ENCODE results near the gene TMEM107.
A peak's percentile ranks its signal among the peaks of the same experiment; 100 is the strongest.

The TMEM107 gene

DNA sequence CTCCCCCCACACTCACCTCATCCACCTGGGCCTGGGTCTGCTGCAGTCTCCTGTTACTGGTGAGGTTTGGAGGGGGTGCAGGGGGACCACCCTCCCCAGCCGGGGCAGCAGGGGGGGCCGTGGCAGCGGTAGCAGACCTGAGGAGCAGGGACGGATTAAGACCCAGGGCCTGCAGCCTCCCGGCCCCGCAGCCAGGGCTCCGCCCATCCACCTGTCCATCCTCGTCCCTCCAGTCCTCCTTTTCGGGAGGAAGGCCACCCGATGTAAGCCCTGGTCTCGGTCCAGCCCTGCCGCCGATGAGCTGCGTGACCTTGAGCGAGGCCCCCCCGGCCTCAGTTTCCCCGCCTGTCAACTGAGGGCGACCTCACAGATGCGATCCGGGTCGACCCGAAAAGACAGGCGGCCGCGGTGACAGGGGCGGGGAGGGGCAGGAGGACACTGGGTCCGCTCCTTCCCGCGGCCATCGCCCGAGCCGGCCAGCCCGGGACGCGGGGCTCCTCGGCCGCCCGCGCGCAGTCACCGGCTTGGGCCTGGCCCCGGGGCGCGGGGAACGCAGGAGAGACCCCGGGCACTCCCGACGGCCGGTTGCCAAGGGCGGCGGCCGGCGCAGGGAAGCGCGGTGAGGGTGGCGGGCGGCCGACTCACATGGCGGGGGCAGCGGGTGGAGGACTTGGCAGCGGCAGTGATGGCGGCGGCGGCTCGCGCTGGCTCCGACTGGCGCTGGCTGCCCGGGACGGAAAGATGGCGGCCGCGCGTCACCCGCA, 13.8 kb downstream of the TMEM107 start, which contains the start of gene VAMP2:
VAMP2 (minus strand) TSS at position 716 of the 764 bp plus-strand sequence; CDS start at position 647, 69 bp downstream.
- DNase-seq (ENCODE audit: low spot score) = peak; percentile 92

GRCh38 chr17:8161289-8162232, 14.6 kb downstream of the TMEM107 start:
- DNase-seq (ENCODE audit: low spot score) = no peak

GRCh38 chr17:8160741-8161221, 15.4 kb downstream of the TMEM107 start:
- no peak for DNase-seq (ENCODE audit: low spot score)

DNA sequence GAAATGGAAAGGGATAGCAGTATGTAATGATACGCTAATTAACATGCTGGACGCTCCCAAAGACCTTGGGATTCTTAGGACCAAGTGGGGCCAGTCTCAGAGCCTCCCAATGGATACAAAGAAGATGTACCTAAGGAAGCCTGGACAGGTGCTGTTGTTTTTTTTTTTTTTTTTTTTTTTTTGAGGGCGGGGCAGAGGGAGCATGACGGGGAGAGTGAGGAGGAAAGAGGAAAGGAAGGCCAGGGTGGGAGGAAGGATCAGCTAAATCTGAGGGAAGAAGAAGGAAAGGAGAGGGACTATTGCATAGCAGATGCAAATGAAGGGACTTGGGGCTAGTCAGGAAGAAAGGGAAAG, 16.0 kb downstream of the TMEM107 start:
- DNase-seq (ENCODE audit: low spot score) = no peak

- DNase-seq (ENCODE audit: low spot score) = no peak
Measured at GRCh38 chr17:8159459-8160223, 16.5 kb downstream of the TMEM107 start.

DNA sequence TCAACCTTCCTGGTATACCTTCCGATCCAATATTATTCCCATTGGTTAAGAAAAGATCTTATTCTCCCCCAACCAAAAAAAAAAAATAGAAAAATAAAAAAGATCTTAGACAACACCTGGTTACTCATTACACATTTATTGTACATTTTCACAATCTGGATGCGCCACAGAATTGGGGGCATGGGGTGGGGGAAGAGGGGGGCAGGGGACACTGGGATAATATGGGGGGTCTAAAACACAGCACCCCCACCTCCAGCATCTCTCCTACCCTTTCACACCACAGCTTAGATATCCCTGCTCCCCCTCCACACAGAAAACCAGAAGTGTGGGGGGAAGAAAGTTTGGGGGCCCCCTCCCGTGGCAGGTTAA, 17.2 kb downstream of the TMEM107 start:
- DNase-seq (ENCODE audit: low spot score) = no peak

- DNase-seq (ENCODE audit: low spot score) = peak; percentile 93
Measured at GRCh38 chr17:8158267-8159031, 17.7 kb downstream of the TMEM107 start.

GRCh38 chr17:8156246-8156992, 19.8 kb downstream of the TMEM107 start:
- DNase-seq (ENCODE audit: low spot score) = peak; percentile 100

- no peak for DNase-seq (ENCODE audit: low spot score)
Measured at GRCh38 chr17:8155996-8156245, 20.3 kb downstream of the TMEM107 start.

DNA sequence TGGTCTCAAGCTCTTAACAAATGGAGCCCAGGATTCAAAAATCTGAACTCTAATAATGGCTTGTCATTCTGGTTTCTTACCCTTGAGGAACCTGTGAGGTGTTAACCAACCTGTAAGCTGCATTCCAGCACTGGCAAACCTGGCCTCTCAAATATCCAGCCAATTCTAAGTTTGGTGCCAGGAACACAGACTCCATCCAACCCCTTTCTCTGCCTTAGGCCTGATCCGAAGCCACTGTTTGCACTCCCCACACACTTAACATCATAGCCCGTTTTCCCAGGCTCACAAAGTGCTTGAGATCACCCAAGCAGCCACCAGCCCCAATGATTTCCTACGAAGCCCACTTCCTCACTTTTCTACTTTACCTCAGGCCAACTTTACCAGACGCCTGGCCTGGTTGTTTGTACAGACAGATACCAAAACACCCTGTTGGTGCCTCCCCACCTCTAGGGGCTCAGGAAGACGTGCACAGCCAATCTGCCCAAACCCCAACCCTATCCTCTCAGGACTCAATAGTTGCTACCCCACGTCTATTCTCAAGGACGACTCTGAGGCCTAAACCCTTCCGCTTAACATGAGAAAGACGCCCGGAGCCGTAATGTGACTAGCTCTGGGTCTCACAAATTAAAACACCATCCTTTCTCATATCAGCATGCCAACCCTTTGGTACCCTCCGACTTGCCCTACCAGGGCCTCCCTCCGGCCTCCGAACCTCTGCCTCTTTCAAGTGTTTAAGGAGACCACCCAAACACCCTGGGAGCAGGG, 20.8 kb downstream of the TMEM107 start:
- DNase-seq (ENCODE audit: low spot score) = no peak

DNA sequence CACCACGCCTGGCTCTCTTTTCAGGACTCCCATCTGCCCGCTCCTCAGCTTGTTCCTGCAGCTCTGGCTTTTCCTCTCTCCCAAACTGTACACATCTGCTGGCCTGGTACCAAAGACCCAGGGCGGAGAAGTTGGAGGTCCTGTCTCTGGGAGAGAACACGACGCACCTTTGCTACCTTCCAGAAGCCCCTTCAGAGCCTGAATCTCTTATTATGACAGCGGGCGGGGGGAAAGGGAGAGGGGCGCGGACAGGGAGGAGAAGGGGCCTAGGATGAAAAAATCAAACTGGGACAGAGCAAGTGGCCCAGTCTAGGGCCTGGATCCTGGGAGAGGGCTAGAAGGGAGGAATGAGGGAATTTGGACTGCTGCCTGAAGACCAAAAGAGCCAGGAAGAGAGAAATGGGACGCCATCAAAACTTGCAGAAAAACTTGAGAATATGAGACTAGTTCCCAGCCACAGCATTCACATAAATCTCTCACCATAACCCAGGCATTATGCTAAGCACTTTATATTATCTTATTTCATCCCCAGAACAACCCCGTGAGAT, 21.5 kb downstream of the TMEM107 start:
- DNase-seq (ENCODE audit: low spot score) = no peak

DNA sequence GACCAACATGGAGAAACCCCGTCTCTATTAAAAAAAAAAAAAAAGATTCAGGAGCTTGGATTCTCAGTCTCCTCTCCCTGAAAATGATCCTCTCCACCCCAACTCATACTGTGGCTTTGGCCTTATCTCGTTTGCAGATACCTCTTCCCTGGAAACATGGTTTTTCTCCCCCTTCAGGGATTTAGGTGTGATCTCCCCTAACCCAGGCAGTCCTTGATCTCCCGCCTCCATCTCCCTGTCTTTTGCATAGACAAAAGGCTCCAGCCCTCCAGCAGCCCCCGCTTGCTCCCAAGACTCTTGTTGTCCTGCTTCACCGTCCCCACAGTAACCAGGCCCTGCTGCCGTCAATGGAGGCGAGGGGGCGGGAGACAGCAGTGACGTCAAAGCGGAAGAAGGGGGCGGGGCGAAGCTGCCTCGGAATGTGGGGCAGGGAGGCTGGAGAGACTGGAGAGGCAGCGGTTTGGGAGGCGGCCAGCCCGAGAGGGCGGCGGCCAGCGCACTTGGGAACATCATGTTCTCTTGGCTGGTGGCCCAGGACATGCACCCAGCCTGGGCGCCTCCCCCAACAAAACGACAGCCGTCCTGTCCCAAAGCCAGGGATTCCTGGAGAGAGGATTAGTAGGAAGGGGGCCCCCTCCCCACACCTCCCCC, 22.1 kb downstream of the TMEM107 start:
- peak; percentile 99 for DNase-seq (ENCODE audit: low spot score)

DNA sequence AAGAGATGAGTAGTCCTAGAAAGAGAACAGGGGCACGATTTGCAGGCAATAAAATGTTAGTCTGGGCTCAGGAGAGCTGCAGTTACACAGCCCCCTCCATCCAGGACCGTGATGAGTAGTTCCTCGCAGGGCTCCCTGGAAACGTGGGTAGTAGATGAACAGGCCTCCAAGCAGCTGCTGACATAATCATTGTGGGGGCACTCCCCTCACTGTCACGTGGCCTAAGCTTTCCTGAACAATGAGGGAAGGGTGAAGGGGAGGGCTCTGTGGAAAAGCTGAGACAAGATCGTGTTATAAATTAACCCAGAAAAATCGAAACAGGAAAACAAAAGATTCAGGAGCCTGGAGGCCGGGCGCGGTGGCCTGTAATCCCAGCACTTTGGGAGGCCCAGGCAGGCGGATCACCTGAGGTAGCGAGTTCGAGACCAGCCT, 22.6 kb downstream of the TMEM107 start:
- DNase-seq (ENCODE audit: low spot score) = peak; percentile 54

DNA sequence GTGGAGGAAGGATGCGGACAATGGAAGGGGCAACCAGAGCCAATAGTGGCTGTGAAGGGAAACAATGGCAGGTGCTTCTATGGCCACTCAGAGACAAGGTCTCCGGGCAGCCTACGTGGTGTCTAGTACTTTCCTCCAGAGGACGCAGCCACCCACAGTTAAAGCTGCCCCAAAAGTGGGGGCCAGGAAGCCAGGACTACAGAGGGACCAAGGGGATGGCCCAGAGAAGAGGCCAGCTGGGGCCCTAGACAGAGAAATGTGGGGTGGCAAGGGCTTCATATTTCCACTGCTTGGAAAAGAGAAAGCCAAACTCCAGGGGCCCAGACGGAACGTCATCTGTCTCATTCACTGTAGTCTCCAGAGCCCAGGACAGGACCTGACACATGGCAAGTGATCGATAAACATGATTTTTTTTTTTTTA, 23.1 kb downstream of the TMEM107 start:
- peak; percentile 51 for DNase-seq (ENCODE audit: low spot score)

- DNase-seq (ENCODE audit: low spot score) = peak; percentile 98
Measured at GRCh38 chr17:8152112-8152775, 23.9 kb downstream of the TMEM107 start, which contains the start of gene PER1. TSS of gene PER1 (minus strand) at chr17:8152404. CDS start at chr17:8150706, 1,698 bp downstream.

- no peak for DNase-seq (ENCODE audit: low spot score)
Measured at GRCh38 chr17:8151641-8152111, 24.5 kb downstream of the TMEM107 start.

DNA sequence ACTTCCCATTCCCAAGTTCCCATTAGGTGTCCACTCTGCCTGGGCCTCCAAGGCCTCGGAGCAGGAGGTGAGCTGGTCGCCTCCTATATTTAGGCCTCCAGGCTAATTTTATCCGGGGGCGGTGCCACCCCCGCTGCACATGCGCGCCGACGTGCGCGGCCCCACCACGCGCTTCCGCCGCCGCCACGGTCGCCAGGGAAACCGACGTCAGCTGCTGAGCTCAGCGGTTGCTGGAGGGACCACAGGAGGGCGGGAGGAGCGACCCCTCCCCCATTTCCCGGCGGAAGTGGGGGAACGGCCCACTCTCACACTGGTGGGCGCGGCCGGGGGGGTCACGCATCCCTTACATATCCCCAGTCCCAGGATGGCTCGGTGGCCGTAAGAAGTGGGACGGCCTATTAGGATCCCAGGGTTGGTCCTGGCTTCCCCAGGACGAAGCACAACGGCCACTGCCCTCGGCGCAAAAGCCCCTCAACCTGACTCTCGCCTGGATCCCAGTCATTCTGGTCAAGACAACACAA, 25.0 kb downstream of the TMEM107 start:
- DNase-seq (ENCODE audit: low spot score) = peak; percentile 91

Measured in ecto neural progenitor cell (in vitro differentiated cells).